ENCODE results near the gene MEF2D. TPM values are rescaled to one million over a fixed set of nuclear protein-coding genes. Genes with fewer than 3 reads are reported as not detected.

The MEF2D gene
- total RNA-seq, 1 donor from 2014 or later: 20.7 TPM

DNA sequence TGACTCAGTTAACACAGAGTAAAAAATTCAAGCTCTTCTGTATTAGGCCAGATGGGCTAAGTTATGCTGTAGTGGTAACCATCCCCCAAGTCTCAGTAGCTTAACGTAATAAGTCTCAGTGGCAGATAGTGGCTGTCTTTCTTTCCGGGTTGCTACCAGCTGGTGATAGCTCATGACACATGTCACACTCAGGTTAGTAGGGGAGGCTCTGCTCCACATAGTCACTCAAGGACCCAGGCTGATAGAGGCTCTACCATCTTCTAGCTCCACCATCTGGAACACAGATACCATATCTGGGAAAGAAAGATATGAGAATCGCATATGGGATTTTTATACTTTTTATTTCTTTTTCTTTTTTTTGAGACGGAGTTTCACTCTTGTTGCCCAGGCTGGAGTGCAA is 16.2 kb upstream of the MEF2D start:
- no peak for DNase-seq (ENCODE audit: extremely low spot score, unreplicated experiment)
- Mint-ChIP-seq H3K36me3 (no peaks in the 10 kb centered on the region), H3K4me1 (ENCODE audit: unreplicated experiment) (no peaks in the 10 kb centered on the region), H3K9me3 (no peaks in the 10 kb centered on the region), H3K27me3 (peaks cover 10% of the 10 kb centered on the region), H3K4me3 (no peak overlapping the region), H3K27ac (no peak overlapping the region)
- TF ChIP-seq, protein P1, sequence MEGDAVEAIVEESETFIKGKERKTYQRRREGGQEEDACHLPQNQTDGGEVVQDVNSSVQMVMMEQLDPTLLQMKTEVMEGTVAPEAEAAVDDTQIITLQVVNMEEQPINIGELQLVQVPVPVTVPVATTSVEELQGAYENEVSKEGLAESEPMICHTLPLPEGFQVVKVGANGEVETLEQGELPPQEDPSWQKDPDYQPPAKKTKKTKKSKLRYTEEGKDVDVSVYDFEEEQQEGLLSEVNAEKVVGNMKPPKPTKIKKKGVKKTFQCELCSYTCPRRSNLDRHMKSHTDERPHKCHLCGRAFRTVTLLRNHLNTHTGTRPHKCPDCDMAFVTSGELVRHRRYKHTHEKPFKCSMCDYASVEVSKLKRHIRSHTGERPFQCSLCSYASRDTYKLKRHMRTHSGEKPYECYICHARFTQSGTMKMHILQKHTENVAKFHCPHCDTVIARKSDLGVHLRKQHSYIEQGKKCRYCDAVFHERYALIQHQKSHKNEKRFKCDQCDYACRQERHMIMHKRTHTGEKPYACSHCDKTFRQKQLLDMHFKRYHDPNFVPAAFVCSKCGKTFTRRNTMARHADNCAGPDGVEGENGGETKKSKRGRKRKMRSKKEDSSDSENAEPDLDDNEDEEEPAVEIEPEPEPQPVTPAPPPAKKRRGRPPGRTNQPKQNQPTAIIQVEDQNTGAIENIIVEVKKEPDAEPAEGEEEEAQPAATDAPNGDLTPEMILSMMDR (conservative IDR thresholded peaks at IDR 0.05): no peak

DNA sequence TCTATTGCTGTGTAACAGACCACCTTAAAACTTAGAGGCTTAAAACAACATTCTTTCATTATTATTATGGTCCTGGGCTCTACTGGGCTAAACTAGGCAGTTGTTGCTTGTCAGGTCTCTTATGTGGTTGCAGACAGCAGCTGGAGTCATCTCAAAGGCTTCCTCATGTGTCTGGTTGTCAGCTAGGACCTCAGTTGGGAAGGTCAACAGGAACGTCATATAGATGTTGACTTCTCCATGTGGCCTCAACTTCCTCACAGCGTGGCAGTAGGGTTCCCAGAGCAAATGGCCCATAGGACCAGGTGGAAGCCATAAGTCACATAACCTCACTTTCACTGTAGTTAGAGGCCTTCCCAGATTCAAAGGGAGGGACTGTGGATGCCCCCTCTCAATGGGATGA is 15.4 kb upstream of the MEF2D start:
- no peak overlapping the region for H3K4me3 Mint-ChIP-seq
- H3K27ac Mint-ChIP-seq: no peak overlapping the region
- no peaks in the 10 kb centered on the region for H3K36me3 Mint-ChIP-seq
- no peaks in the 10 kb centered on the region for H3K9me3 Mint-ChIP-seq
- DNase-seq (ENCODE audit: extremely low spot score, unreplicated experiment): no peak
- H3K4me1 Mint-ChIP-seq (ENCODE audit: unreplicated experiment): no peaks in the 10 kb centered on the region
- TF ChIP-seq, protein P1 (conservative IDR thresholded peaks at IDR 0.05): no peak
- H3K27me3 Mint-ChIP-seq: peaks cover 12% of the 10 kb centered on the region

DNA sequence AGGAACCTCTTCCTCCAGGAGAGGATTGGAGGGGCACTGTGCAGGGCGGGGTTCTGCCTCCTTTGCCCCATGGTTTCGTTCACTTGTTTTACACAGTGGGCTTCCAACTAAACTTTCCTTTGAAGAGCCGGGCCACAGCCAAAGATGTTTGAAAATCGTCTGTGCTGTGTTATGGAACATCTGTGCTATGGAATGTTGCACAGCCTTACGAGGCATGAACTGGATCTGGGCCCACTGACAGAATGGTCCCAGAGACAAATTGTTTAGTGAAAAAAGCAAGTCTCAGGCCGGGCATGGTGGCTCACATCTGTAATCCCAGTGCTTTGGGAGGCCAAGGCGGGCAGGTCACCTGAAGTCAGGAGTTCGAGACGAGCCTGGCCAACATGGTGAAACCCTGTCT is 12.6 kb upstream of the MEF2D start:
- Mint-ChIP-seq H3K4me3 (no peak overlapping the region), H3K27me3 (peaks cover 20% of the 10 kb centered on the region), H3K27ac (no peak overlapping the region), H3K36me3 (no peaks in the 10 kb centered on the region), H3K4me1 (ENCODE audit: unreplicated experiment) (no peaks in the 10 kb centered on the region), H3K9me3 (no peaks in the 10 kb centered on the region)
- TF ChIP-seq, protein P1 (conservative IDR thresholded peaks at IDR 0.05): no peak
- no peak for DNase-seq (ENCODE audit: extremely low spot score, unreplicated experiment)

DNA sequence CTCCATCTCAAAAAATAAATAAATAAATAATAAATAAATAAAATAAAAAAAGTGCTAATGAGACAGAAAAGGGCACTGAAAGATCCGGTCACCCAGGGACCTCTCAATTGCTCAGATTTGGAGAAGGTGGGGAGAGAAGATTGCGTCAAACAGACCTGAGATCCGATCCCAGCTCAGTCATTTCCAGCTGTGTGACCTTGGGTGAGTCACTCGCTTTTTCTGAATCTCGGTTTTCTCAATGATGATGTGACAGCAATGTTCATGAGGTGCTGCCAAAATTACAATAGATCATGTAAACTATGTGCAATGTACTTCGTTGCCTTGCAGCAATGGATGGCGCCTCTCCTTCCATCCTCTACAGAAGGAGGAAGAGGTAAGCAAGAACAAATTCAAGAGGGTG is 11.1 kb upstream of the MEF2D start:
- Mint-ChIP-seq H3K9me3 (no peaks in the 10 kb centered on the region), H3K27ac (no peak overlapping the region), H3K4me1 (ENCODE audit: unreplicated experiment) (no peaks in the 10 kb centered on the region), H3K27me3 (peaks cover 20% of the 10 kb centered on the region), H3K4me3 (no peak overlapping the region), H3K36me3 (no peaks in the 10 kb centered on the region)
- TF ChIP-seq, protein P1 (conservative IDR thresholded peaks at IDR 0.05): no peak
- no peak for DNase-seq (ENCODE audit: extremely low spot score, unreplicated experiment)

DNA sequence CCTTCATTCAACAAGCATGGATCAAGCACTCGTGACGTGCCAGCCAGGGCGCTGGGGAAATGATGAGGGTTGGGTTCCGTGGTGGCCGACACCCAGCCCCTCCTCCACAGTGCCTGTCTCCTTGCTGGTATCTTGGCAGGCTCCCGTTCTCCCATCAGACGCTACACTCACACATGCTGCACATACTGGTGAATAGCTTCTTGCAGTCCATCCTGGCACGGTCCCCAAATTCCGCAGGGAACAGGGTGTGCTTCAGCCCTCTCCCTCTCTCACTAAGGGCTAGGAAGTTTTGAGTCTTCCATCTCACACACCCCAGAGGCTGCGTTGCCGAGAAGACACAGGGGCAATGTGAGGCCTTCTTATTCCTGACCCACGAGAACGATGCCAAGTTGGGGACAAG is 10.1 kb upstream of the MEF2D start:
- TF ChIP-seq, protein P1 (conservative IDR thresholded peaks at IDR 0.05): no peak

DNA sequence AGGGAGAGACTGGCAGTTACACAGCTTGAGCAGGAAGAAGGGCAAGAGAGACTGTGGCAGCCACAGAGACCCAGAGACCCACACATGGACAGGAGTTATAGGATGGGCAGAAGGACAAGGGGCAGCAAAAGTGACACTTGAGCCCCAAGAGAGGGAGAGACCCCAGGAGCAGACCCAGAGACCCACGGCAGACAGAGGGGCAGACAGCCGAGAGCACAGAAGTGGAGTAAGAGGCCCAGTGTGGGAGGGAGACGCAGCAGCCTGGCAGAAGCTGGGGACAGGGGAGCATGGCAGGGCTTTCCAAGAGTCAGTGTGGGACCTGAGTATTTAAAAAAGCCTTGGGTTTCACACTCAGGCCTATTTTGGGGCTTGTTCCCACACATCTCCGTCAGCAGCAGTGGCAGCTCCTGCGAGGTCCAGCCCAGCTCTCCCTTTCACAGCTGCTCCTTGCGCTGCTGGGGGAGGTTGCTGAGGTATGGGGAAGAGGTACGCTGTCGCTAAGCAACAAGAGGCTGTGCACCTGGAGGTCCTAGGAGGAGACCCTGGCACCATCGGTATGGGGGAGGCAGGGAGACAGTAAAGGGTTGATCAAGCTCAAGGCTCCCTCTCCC is 9.0 kb upstream of the MEF2D start:
- Mint-ChIP-seq H3K4me3 (no peak overlapping the region), H3K27ac (no peak overlapping the region), H3K4me1 (ENCODE audit: unreplicated experiment) (peaks cover 13% of the 10 kb centered on the region), H3K9me3 (peaks cover 5% of the 10 kb centered on the region), H3K36me3 (no peaks in the 10 kb centered on the region), H3K27me3 (peaks cover 22% of the 10 kb centered on the region)
- TF ChIP-seq, protein P1 (conservative IDR thresholded peaks at IDR 0.05): no peak
- DNase-seq (ENCODE audit: extremely low spot score, unreplicated experiment): no peak

More for the DNA sequence above, 10.1 kb upstream of the MEF2D start:
- Mint-ChIP-seq H3K4me3 (no peak overlapping the region), H3K4me1 (ENCODE audit: unreplicated experiment) (peaks cover 4% of the 10 kb centered on the region), H3K27ac (no peak overlapping the region), H3K27me3 (peaks cover 20% of the 10 kb centered on the region), H3K9me3 (no peaks in the 10 kb centered on the region), H3K36me3 (no peaks in the 10 kb centered on the region)
- no peak for DNase-seq (ENCODE audit: extremely low spot score, unreplicated experiment)
